CD1c-positive myeloid dendritic cell (primary cell): ENCODE measurements around the gene C9orf43.
A peak's percentile ranks its signal among the peaks of the same experiment; 100 is the strongest.
"Not testable (repeated sequence)": the region's sequence is repeated elsewhere in the genome, so short reads cannot be mapped to it uniquely, and the experiment has no call there.

ENCODE experiments used
- DNase-seq: peaks from one replicate; pipeline ENCODE4 v3.0.0-alpha.2; 2016; ENCODE audit errors: extremely low spot score

Gene C9orf43

GRCh38 chr9:113417370-113417769 is 6.8 kb downstream of the C9orf43 start:
- no peak for DNase-seq

- DNase-seq, result no peak
Measured at GRCh38 chr9:113421726-113422125, 11.2 kb downstream of the C9orf43 start.

GRCh38 chr9:113425072-113425471 is 14.5 kb downstream of the C9orf43 start:
- no peak for DNase-seq

- DNase-seq, result no peak
Measured at GRCh38 chr9:113426701-113427100, 16.2 kb downstream of the C9orf43 start.

GRCh38 chr9:113427629-113428028 is 17.1 kb downstream of the C9orf43 start:
- DNase-seq, result no peak

- DNase-seq, result no peak
Measured at GRCh38 chr9:113428062-113428615, 17.6 kb downstream of the C9orf43 start.

- DNase-seq, result no peak
Measured at GRCh38 chr9:113431191-113431590, 20.6 kb downstream of the C9orf43 start.

- DNase-seq, result no peak
Measured at GRCh38 chr9:113436728-113437515, 26.4 kb downstream of the C9orf43 start.

- DNase-seq, result not testable (repeated sequence)
Measured at GRCh38 chr9:113437716-113438115, 27.2 kb downstream of the C9orf43 start.

GRCh38 chr9:113444736-113445135 is 34.2 kb downstream of the C9orf43 start:
- DNase-seq, result no peak

- DNase-seq, result peak; percentile 65
Measured at GRCh38 chr9:113446323-113446740, 35.8 kb downstream of the C9orf43 start.

- peak; percentile 17 for DNase-seq
Measured at GRCh38 chr9:113449376-113449775, 38.8 kb downstream of the C9orf43 start.

- DNase-seq, result no peak
Measured at GRCh38 chr9:113452113-113452605, 41.6 kb downstream of the C9orf43 start.

GRCh38 chr9:113454914-113455761 is 44.6 kb downstream of the C9orf43 start:
- DNase-seq, result no peak

- DNase-seq, result no peak
Measured at GRCh38 chr9:113456235-113456634, 45.7 kb downstream of the C9orf43 start.

GRCh38 chr9:113461285-113461684 is 50.7 kb downstream of the C9orf43 start:
- DNase-seq, result no peak

- no peak for DNase-seq
Measured at GRCh38 chr9:113461943-113462342, 51.4 kb downstream of the C9orf43 start.

- DNase-seq, result no peak
Measured at GRCh38 chr9:113462781-113463286, 52.3 kb downstream of the C9orf43 start.

- no peak for DNase-seq
Measured at GRCh38 chr9:113463418-113464285, 53.1 kb downstream of the C9orf43 start, which contains the start of gene RGS3. RGS3 (plus strand) TSS chr9:113463727; CDS start chr9:113463803, 76 bp downstream.

GRCh38 chr9:113464286-113464660 is 53.7 kb downstream of the C9orf43 start:
- DNase-seq, result no peak

GRCh38 chr9:113465599-113466140 is 55.1 kb downstream of the C9orf43 start:
- DNase-seq, result no peak
